HG02763 (cell line): Measurements from ENCODE around the gene PCBP3.
"Not testable (repeated sequence)": the region's sequence is repeated elsewhere in the genome, so short reads cannot be mapped to it uniquely, and the experiment has no call there.

Experiments used
- ATAC-seq: cut with Tn5 transposase; IDR thresholded peaks from one replicate; pipeline ENCODE4 v1.9.1; 2021; ENCODE audit warnings: mild to moderate bottlenecking, moderate library complexity; ENCODE audit not compliant: unreplicated experiment

Gene PCBP3

DNA sequence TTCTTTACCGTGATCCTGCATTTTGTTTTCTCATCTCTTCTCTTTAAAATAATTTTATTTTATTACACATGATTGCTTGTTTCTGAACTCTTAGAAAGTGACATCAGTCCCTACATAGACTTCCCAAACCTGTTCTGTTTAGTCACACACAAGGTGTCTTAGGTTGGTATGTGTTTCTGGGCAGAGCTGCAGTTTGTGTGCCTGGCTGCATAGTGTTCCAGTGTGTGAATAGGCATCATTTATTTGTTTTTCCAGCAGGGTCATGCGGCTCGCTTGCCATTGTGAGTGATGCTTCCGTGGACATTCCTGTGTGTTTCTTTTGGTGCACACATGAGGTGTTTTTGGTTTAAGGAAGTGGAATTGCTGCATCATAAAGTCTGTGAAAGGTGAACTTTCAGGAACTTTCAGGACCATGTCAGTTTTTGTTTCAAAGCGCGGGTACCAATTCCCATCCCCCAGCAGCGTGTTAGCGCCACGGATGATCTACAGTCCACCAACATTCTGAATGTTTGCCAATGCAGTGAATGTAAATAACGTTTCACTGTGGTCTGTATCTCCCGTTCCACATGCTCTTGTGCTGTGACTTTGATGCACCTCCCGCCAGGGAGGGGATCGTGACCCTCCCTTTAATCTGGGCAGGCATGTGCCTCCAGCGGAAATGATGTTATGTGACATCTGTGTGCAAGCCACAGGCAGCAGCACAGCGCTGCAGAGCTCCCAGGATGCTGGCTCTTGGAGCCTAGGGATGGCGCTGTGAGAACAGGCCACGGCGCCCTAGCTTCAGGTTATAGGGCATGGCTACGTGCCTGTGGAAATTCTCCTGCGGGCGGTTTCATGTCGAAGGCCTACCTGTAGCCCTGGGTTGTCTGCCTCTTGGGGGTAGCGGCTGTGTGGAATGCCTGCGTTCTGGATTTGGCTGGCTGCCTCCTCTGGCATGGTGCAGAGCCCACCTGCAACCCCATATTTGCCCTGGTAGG, 193.5 kb downstream of the PCBP3 start:
- ATAC-seq: no peak

DNA sequence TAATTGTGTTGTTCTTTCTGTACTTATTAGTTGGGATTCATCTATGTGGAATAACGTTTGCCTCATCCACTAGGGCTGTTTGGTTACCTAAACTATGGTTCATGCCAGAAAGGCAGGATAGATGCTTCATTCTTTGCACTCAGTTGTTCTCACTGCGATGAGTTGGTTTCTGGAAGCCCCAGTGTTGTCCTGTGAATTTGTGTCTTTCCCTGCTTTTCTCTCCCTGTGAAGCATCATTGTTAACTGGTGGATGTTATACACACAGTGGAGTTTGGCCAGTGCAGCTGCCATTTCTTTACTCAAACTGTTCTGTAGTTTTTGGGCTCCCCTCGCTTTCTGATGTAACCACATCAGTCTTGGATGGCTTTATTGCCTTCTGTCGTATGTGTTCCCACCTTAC, 194.4 kb downstream of the PCBP3 start:
- ATAC-seq: no peak

DNA sequence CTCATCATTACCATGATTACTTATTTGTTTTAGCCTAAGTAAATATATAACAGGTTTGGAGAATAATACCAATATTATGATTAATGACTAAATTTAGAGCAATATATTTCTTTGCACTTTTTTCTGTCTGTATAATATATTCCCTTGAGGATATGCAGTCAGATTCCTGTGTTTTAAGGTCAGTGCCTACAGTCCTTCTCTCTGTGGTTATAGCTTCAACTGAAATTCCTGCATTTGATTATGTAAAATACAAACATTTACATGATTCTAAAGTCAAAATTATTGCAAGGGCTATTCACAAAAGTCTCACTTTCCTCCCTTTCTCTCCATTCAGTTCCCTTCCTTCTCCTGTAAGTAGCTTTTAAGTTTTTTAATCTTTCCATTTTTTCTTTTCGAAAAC, 195.1 kb downstream of the PCBP3 start:
- ATAC-seq: no peak

DNA sequence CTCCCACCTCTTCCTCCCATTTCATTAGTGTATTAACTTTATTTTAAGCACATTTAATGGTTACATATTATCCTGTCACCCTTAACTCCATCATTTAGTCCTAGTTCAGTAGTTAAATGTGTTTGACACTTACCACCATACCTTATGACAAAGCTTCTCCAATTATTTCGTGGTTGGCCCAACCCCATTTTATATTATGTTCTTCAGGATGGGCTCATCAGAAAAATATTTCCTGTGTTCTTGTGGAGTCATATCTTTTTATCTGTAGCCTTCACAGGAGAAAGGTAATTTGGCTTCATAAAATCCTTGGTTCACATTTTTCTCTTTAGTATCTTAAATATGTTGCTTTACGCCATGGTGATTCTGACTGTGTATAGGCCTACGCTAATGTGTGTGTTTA, 195.7 kb downstream of the PCBP3 start:
- ATAC-seq: no peak

DNA sequence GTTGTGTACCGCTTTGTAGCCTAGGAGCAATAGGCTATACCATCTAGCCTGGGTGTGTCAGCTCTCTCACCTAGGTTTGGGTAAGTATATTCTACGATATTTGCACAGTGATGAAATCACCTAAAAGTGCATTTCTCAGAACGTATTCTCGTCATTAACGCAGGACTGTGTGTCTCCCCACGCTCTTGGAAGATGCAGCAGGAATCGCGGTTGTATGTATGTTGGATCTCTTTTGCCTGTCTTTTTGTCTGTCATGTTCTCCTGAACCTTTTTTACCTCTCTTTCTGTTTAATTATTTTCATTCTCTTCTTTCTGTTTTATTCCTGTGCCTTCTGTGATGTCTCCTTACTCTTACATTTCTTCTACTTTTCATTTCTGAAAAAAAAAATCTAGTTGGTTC, 197.5 kb downstream of the PCBP3 start:
- ATAC-seq: no peak

DNA sequence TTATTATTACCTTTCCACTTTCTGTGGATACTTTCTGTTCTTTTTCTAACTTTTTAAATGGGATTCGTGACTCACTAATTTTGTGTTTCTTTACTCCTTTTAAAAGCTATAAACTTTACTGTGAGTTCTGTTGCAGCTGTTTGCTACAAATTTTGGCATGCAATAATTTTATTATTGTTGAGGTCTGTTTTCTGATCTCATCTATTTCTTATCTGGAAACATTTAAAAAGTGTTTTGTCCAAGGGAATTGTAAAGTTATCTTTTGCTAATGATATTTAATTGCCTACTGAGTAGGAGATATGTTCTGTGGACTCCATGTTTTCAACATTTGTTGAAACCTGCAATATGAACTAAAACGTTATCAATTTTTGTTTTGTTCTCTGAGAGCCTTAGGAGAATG, 199.9 kb downstream of the PCBP3 start:
- ATAC-seq: no peak

DNA sequence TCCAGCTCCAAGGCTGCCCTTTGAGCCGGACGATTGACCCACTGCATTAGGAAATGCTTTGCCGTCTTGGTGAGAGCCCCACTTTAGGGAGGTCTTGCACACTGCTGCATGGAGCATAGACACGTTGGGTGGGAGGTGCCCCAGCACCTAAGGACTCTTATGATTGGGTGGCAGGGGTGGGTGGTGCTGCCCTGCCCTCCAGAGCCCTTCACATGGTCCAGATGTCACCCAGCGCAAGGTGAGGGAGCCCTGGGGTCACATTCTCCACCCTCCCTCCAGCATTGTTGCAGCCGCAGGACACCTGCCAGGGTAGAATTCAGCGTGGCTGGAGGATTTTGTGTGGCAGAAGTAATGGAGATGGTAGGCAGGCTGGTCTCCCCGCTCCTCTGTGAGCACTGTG, 200.7 kb downstream of the PCBP3 start:
- no peak for ATAC-seq

DNA sequence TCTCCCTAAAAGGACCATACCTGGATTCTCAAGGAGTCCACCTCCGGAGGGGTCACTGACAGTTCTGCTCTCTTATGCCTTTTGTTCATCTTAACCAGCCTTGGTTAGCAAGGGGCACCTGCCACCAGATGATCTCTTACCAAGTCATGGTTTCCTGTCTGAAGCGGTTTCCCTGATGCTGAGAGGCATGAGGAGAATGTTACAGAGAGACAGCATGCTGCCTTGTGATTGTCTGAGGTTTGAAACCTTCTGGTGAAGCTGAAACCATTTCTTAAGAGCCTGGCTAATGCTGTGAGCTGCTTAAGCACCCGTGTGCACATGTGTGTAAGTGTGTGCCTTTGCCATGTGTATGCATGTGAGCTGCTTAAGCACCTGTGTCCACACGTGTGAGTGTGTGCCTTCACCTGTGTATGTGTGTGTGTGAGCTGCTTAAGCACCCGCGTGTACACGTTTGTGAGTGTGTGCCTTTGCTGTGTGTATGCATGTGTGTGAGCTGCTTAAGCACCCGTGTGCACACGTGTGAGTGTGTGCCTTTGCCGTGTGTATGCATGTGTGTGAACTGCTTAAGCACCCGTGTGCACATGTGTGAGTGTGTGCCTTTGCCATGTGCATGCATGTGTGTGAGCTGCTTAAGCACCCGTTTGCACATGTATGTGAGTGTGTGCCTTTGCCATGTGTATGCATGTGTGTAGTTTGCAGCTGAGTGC, 201.7 kb downstream of the PCBP3 start:
- ATAC-seq: no peak

DNA sequence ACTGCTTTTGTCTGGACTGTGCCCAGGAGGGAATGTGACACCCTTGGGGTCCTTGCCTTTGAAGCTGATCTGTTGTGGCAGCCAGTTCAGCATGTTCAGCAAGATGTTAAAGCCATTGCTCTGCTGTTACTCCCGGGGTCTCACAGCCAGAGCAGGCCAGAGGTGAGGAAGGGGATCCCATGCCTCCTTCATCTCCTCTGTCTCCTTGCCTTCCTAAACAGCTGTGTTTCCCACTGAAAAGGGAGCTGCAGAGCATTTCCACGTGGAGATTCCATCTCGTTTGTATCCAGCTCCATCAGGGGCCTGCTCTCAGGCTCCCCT, 202.2 kb downstream of the PCBP3 start:
- no peak for ATAC-seq

DNA sequence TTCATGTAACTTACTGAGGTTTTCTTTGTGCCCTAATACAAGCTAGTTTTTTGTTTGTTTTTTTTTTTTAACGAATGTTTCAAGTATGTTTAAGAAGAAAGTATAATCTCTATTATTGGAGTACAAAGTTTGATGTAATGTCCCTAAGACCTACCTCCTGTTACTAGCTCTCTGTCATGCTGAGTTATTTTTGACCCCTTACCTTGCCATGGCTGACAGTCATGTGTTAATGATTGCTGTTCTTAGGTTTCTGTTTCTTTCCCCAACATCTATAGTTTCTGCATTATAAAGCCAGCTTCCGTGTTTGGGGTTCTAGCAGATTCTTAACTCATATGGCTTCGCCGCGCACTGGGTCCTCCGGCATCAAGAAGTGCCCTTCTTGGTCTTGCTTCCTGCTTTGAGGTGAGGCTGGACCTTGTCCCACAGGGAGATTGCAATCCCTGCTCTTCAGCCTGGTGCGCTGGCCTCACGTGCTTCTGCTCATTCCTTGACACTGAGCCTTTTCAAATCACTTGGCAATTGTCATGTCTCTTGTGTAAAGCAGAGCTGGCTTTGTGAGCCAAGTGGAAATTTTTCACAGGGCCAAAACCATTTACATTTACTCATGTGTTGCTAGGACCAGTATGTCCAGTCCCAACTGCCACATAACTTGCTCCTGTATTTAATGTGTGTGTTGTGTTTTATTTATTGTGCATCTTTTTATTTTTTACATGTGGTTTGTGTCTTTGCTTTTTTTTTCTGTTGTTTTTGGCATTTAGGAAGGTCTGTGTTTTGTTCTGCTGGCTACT, 203.0 kb downstream of the PCBP3 start:
- no peak for ATAC-seq

DNA sequence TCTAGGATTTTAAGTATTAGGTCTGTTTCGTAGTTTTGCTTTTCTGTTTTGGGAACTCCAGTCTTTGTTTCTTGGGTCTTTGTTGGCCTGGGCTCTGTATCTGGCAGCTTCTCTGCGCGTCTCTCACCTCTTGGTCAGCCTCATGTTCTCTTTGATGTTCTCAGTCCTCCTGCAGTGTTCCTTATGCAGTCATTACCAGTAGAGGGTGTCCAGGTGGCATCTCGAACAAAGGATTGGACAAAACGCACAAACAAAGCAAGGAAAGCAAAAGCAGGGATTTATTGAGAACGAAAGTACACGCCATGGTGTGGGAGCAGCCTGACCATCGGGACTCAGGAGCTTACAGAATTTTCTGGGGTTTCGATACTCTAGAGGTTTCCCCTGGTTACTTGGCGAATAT, 204.3 kb downstream of the PCBP3 start:
- ATAC-seq: no peak

DNA sequence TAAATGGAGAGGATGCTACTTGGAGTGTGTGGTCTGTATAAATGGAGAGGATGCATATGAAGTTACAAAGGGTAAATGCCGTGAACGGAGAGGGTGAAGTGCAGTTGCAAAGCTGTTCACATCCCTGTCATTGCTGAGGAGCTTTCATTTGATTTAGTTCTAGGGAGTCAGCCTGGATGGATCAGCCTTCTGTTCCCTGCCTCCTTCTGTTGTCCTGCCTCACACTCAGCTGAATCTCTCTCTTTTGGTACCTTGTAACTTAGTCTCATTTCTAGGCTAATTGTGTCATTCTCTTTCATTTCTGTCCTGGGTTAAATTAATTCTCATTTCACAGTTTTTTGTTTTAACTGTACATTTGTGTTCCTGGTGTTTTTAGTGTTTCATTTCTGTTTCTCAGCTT, 204.8 kb downstream of the PCBP3 start:
- no peak for ATAC-seq

DNA sequence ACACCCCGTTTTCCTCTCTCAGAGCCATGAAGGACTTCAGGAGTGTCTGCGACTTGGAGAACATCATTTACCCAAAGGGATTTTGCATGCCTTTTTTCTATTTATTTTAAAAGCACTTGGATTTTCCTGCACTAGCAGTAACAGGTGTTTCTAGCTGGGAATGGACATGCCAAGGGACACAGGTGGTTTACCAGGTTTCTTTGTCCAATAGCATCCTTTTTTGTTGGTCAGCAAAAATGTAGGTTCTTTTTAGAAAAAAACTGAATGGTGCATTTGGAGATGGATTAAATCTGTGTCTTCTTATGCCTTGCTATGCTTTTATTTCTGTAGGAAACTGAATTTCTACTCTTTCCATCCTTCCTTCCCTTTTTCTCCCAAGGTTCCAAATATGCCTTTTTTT, 205.3 kb downstream of the PCBP3 start:
- ATAC-seq: no peak

DNA sequence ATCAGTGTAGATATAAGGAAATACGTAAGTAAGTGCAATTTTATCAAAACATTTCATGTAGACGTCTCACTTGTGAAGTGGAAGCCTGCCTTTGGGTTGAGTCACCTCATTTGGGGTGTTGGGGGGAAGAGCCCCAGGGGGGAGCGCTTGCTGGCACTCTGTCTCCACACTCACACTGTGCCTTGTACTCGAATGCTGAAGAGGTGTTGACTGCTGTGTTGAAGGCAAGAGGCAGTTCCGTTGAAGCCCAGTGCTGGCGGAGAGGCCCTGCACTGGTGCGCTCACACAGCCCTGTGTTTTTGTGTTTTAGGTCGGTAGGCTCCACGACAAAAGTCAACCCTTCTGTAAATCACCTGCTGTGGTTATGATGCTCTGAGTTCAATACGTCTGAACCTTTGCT, 206.1 kb downstream of the PCBP3 start:
- no peak for ATAC-seq

DNA sequence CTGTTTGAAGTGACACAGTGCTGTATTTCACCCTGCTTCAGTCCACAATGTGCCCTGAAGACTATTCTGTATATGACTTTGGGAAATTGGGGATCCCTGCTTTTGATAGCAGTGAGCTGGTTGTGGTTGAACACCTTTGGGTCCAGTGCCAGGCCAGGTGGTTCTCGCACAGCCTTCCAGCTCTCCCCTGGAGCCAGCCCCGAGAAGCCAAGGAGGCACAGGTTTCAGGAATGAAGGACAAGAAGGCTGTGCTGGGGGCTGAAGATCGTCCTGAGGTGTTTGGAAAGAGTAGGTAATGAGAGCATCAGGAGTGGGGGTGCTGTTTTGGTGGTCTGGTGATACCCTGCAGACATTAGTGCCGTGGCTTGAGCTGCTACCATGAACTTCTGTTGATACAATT, 206.7 kb downstream of the PCBP3 start:
- ATAC-seq: no peak

DNA sequence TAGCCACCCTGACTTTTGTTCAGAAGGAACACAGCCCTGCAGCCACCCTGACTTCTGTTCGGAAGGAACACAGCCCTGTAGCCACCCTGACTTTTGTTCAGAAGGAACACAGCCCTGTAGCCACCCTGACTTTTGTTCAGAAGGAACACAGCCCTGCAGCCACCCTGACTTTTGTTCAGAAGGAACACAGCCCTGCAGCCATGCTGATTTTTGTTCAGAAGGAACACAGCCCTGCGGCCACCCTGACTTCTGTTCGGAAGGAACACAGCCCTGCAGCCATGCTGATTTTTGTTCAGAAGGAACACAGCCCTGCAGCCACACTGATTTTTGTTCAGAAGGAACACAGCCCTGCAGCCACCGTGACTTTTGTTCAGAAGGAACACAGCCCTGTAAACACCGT, 208.9 kb downstream of the PCBP3 start:
- not testable (repeated sequence) for ATAC-seq

DNA sequence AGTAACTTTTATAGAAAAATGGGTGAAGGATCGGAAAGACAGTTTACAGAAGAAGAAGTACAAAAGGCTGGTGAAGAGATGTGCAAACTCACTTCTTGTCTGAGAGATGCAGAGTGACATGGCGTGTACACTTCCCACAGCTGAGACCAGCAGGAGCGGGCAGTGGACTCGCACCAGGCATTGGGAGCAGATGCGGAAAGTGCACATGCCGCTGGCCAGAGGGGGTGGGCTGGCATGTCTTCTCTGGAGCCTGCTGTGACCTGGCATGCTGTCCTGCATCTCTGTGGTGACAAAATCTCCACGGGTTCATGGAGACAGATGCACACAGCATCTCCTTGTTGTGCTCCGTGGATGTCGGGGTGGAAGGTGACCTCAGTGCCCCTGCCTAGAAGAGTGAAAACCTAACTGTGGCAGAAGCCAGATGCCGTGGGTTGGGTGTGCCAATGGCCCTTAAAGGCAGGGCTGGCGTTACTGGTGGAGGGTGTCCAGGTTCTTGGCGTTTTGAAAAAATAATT, 209.4 kb downstream of the PCBP3 start:
- ATAC-seq: no peak

DNA sequence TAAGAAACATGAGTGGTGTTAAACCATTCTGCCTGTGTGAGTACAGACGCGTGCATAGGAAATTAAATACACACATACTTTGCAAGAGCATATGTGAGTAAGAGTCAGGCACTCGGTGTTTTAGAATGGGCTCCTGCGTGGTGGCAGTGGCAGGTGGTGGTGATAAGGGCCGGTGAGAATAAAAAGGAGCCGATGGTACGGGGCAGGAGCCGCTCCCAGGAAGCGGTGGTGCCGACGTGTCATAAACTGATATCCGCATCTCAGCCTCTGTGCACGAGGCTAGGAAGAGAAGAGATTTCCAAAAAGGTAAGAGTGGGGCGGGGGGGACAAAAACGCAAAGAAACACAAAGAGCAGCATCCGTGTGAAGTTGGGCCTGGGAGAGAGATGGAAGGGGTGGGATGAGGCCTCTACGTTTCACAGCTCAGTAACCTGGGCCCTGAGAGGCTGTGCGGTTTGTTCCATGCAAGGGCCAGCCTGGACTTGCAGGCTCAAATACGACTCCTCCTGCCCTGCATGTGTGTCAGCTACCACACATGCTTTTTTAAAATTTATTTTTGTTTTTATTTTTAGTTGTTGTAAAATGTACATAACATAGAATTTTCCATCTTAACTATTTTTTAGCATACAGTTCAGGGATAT, 210.3 kb downstream of the PCBP3 start:
- ATAC-seq: no peak

DNA sequence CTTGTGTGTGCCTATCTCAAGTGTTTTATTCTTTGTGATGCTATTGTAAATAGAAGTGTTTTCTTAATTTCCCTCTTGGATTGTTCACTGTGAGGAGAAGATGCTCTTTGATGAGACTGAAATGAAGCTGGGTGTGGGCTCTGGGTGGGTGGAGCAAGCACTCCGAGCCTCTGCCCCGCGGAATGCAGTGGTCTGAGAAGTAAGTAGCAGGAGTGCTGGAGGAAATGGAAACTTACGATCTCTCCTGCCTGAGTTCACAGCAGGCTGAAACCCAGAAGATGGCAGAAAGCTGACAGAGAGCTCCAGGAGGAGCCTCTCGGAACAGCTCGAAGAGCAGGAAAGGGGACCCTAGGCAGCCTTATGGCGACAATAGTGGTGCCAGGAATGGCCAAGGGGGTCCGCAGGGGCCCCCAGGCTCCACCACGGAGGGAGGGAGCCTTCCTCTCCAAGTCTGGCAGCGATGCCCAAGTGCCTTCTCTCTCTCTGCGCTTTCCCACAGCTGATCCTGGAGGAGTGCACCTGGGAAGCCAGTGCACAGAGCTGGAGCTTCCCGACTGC, 211.2 kb downstream of the PCBP3 start:
- no peak for ATAC-seq

DNA sequence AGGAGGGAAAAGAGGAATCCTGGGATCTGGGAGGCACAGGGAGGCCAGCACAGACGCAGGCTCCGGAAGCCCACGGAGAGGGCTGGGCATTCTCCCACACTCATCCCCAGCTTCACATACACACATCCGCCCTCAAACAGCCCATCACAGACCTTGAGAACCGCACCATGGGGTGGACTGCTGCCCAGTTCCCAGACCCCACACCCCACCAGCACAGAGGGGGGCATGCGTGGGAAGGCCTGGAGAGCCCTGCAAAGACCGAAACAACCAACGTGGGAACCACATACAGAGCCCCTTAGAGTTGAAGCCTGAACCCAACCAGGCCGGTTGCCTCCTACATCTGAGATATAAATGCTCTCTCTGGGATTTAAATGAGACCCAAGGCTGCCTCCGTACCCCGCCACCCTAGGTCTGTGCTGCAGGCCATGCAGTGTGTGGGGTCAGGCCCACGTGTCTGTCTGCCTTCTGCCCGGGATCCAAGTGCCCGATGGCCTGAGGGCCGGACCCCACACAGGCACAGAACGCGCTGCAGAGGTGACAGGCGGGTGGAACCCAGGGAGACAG, 211.8 kb downstream of the PCBP3 start:
- no peak for ATAC-seq
